Skin of body (tissue), 2 donors: ENCODE data around the gene ATG9A. TPM values are rescaled to one million over a fixed set of nuclear protein-coding genes. Genes with fewer than 3 reads are reported as not detected.

Experiments used
- DNase-seq: peaks from one replicate; lab custom pipeline; 2025; lab: John Stamatoyannopoulos, UW
- total RNA-seq: library from RNA; depleted of rRNA; stranded (reverse); fragments of >200 nt; gene quantifications from one replicate; pipeline ENCODE4 v1.2.3, GENCODE V29; 2014

Gene ATG9A
- total RNA-seq, 1 donor from 2014 or later, result 24.7 TPM

DNA sequence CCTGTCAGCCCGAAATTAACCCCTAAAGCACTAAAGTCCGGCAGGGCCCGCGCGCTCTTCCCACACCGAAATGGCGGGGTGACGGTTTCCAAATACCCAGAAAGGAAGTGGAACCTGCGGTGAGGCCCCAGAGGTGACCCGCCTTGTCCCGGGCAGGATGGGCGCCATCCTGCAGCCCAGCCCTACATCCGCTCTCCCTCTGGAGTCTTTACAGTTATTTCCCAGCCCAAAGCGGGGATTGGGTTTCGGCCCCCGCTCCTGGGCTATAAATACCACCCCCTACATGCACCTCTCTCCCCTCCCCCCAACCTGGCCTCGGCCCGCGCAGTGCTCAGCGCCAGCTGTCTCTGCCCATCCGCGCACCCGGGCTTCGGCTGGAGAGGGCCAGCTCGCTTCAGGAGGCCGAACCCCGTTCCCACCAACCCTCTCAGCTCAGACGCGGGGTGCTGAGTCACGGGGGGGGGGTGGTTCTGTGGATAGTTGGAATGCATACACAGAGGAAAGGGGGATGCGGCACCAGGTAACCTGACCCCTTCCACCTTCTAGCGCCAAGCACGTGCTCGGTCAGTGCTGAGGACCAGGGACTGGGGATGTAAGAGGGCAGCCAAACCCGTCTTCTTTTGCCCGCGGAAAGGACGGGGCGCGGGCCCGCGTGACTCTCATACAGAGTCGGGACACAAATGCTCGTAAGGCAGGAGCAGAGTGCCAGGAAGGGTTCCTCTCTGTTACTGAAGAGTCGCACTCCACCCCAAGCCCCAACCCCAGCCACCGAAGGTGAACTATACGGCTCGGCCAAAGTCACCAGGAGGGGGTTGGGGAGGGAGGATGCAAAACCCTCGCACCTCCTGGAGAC, 23.7 kb upstream of the ATG9A start, which contains the start of gene TUBA4B:
Gene TUBA4B (plus strand): TSS at position 344 of the 853 bp plus-strand sequence. CDS start 165 bp downstream, at position 509.
- no peak for DNase-seq

GRCh38 chr2:219252570-219252899, 23.1 kb upstream of the ATG9A start:
- DNase-seq, result no peak

DNA sequence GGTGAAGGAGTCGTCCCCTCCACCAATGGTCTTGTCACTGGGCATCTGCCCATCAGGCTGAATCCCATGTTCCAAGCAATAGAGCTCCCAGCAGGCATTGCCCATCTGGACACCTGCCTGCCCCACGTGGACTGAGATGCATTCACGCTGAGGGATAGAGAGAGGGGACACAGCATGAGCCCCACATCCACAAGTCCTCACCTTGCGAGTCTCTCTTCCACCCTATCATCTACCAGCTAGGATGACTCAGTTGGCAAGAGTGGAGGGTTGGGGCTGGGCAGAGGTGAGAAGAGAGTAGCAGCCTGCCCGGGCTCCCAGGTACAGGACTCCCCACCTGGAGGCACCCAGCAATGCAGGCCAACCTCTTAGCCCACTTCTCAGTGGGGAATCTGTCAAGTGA, 22.6 kb upstream of the ATG9A start:
- DNase-seq, result no peak

DNA sequence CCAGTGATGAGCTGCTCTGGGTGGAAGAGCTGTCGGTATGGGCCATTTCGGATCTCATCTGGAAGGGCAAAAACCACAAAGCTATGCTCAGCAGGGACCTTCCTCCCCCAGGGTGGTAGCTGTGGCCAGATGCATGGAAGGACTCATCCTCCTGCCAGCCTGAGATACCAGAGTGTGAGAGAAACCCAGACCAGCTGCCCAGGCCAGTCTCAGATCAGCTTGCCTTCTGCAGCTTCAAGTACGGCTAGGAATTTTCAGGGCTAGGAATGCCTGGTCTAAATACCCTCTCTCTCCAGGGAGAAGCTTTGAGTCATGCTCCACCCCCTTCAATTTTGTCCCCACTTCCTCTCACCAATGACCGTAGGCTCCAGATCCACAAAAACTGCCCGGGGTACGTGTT, 22.2 kb upstream of the ATG9A start:
- DNase-seq, result no peak

GRCh38 chr2:219250049-219250781, 20.8 kb upstream of the ATG9A start:
- DNase-seq, result no peak

GRCh38 chr2:219249203-219249980, 20.0 kb upstream of the ATG9A start:
- DNase-seq, result peak; percentile 48

DNA sequence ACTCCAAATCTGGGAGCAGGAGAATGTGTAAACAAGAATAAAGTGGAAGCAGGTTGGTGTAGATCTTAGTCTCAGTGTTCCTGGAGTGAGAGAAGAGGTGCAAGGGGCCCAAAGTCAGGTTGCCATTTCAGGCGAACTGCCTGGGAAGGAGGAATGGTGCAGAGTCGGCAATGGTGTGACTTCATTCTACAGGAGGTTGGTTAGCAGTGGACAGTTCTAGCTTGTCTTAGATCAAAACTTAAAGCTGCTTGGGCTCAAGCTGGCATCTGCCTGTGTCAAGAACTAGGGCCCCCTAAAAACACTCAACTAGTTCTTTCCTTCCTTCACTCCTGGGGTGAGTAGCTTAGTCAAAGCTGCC, 19.4 kb upstream of the ATG9A start:
- no peak for DNase-seq

GRCh38 chr2:219247678-219248642, 18.5 kb upstream of the ATG9A start:
- DNase-seq, result no peak

DNA sequence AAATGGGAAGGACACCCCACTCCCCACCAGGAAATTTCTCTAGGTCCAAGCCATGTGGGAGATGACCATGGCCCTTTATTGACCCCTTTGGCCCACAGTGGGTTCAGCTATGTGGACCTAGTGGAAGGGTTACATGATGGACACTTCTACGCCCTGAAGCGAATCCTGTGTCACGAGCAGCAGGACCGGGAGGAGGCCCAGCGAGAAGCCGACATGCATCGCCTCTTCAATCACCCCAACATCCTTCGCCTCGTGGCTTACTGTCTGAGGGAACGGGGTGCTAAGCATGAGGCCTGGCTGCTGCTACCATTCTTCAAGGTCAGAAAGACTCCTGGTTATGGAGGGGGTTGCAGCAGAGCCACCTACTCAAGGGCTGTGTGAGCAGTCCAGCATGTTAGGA, 17.1 kb upstream of the ATG9A start:
- DNase-seq, result no peak

DNA sequence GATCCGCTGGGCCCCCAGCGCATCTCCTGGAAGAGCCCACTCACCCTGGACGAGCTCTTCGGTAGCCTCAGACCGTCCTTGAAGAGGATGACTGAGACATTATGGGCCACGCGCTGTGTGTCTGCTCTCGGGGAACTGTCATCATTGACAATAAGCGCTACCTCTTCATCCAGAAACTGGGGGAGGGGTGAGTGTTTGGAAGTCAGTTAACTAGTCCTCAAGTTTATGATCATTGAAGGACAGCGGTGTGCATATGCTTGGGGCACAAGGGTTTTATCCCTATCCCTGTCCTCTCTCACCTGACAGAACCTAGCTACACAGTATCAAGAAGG, 16.4 kb upstream of the ATG9A start:
- no peak for DNase-seq

DNA sequence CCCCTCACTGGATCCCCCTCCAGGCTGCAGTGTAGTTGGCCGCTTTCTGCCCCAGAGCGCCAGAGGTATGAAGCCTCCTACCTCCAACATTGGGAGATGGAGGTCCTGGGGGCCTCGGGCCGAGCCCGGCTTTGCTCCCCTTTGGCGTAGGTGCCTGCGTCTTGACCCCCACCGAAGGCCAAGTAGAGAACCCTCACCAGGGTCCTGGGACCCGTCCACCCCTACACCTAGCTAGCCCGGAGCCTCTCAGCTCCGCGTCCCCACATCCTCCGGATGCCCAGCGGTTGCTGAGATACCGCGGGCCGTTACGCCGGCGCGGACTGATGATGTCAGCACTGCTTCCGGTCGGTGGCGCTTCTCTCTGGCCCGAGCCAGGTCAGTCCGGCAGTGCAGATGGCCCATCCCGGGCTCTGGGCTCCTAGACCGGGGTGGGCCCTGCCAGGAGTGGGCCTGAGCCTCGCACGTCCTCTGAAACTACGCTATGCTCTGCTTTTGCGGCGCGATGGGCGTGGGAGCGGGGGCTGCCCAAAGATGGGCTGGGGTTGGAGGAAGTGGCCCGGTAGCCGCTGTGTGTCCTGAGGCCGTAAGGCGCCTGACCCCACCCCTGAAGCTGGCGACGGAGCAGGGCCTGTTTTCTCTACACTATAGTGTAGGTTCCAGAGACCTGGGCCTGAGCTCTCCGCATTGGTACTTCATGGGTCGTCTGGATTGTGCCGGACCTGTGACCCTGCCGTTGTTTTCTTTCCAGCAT, 15.9 kb upstream of the ATG9A start, which contains the start of the genes GLB1L and STK16:
Gene GLB1L (minus strand): TSS at position 297 of the 751 bp plus-strand sequence. CDS start 1,871 bp downstream, outside the sequence.
Gene STK16 (plus strand): TSS at position 332 of the 751 bp plus-strand sequence. CDS start 521 bp downstream, outside the sequence.
- peak; percentile 87 for DNase-seq

DNA sequence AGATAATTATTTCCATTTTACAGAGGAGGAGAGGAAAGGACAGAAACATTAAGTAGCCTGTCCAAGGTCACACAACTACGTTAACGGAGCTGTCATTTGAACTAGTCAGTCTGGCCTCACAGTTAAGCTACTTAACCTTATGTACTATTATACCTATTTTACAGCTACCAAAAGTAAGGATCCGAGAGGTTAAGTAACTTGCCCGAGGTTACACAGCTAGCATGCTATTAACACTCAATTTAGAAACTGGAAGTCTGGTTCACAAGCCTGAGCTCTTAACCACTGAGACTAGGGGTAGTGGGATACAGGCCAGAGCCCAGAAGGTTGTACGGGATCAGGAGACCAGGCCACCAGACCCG, 15.3 kb upstream of the ATG9A start:
- no peak for DNase-seq

DNA sequence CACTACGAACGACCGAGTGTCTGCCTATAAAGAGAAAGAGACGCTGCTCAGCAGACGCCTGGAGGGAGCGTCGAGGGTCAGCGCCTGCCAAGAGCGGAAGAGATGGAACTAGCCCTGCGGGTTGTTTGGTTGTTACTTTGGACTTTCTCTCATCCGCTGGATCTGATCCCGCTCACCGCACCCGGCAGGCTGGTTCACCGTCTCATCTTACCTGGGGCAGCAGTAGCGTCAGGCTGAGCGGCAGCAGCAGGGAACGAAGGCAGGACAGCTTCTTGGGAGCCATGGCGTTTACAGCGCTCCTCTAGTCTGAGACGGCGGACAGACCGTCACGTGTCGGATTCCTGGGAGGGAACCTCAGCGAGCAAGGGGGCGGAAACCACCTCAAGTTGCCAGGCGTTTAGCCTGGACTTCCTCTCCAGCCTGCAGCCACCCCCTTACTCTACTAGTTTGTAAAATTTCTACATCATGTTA, 13.9 kb upstream of the ATG9A start:
- no peak for DNase-seq

DNA sequence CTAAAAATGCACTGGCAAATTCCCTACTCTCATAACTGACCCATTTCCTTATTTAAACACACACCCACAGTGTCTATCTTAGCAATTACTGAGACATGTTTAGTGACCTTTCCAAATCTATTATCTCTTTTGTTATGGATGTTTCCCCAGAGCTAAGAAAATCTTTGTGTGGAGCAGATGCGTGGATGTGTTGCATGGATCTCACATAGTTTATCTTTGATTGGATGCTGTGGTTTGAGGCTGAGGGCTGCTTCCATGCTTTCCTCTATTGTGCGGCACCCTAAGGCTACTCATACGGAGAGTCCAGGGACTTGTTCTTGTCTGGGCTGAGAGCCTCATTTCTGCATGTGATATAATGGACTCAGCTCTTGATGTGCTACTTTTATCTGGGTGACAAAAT, 4.9 kb upstream of the ATG9A start:
- no peak for DNase-seq

GRCh38 chr2:219230059-219230540, 664 bp upstream of the ATG9A start:
- DNase-seq, result no peak

- DNase-seq, result no peak
Measured at GRCh38 chr2:219228911-219229304, 528 bp downstream of the ATG9A start.

DNA sequence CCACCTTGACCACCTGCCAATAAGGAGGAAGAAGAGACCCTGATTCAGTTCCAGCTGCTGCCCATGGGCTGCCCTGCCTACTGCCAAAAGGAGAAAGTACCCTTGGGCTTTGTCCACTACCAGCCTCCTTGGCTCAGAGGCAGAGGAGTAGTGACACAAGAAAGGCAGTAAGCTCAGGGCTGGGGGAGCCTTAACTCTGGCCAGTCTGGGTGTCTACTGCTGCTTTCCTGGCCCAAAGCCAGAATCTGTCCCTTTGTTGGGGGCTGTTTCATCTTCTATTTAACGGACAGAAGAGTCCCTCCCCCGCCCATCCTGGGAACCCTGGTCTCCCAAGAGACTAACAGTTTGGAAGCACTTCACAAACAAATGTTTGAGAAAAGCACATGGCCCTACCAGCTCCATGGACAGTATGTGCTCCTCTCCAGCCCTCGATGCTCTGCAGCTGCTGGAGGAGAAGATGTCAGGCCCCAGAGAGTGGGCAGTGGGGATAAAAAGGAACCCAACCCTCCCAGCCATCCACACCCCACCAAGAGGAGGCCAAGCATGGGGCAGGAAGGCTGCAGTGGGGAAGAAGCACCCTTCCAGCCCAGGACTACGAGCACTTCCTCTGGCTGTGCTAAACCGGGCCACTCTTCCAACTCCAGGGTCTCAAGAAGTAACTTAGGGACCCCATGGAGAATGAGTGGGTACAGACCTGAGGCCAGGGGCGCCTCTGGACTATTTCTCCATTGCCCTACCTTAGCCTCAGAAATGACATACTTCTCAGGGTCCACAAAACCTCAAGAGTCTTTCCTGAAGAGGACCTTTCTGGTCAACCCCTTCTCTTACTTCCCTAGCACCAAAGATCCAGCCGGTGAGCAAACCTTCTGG, 1.2 kb downstream of the ATG9A start:
- DNase-seq, result no peak

DNA sequence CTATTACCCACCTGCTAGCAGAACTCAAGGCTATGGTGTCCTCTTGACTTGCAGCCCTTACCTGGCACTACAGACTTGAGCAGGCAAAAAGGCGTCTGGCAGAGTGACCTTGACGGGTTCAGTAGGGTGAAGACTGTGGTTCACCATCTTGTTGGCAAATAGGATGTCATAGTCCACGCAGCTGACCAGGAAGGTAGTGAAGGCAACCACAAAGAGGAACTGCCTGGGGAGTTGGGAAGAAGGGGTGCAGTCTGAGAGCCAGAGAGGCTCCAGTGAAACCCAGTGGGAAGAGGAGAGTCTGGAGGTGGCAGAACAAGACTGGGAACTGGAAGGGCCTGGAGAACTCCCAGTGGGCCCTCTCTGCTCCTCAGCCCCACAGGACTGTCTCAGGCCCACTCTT, 4.1 kb downstream of the ATG9A start:
- DNase-seq, result no peak
